Keratinocyte (primary cell): ENCODE data around the gene CORO2A. TPM values are rescaled to one million over a fixed set of nuclear protein-coding genes. Genes with fewer than 3 reads are reported as not detected.

ENCODE experiments used
- DNase-seq: peaks from one replicate; pipeline ENCODE4 v3.0.0-alpha.2; 2011; ENCODE audit warnings: low read depth, missing footprints, low spot score
- FAIRE-seq: peaks from 2 replicates; lab custom pipeline; 2011; peaks lifted over from hg19 to GRCh38; lab: Jason Lieb, UNC
- H2AFZ ChIP-seq: 2 replicates; pipeline ENCODE4 v1.6.0; 2012; ENCODE audit warnings: low read length, control low read depth, inconsistent platforms; ENCODE audit not compliant: control insufficient read depth
- H3K27ac ChIP-seq: 2 replicates; pipeline ENCODE4 v1.5.1; 2011; ENCODE audit warnings: low read length; ENCODE audit not compliant: control insufficient read depth, insufficient read depth
- H3K27me3 ChIP-seq: 3 replicates; pipeline ENCODE4 v1.6.0; 2011; ENCODE audit warnings: low read length; ENCODE audit not compliant: control insufficient read depth, insufficient read depth; ENCODE audit errors: extremely low read depth
- H3K36me3 ChIP-seq, 2 experiments: 2 replicates in 1 of 2; 3 replicates in 1 of 2; pipeline ENCODE4 v1.5.1; 2011; ENCODE audit warnings: low read length in 2 of 2, mild to moderate bottlenecking in 1 of 2; ENCODE audit not compliant: control insufficient read depth in 2 of 2, insufficient read depth in 2 of 2; ENCODE audit errors: extremely low read depth in 1 of 2
- H3K4me1 ChIP-seq: 3 replicates; pipeline ENCODE4 v1.5.1; 2011; ENCODE audit warnings: low read length; ENCODE audit not compliant: control insufficient read depth, insufficient read depth; ENCODE audit errors: extremely low read depth
- H3K4me2 ChIP-seq: 3 replicates; pipeline ENCODE4 v1.6.0; 2011; ENCODE audit warnings: low read depth, low read length; ENCODE audit not compliant: control insufficient read depth, insufficient read depth; ENCODE audit errors: extremely low read depth
- H3K4me3 ChIP-seq, 3 experiments: fragments of 200-600 bp in 1 of 3; sonication (generic) in 1 of 3; 2 replicates in 2 of 3; 3 replicates in 1 of 3; pipeline ENCODE4 v1.5.1; 2011 to 2016; ENCODE audit warnings: low read length in 3 of 3, mild to moderate bottlenecking in 3 of 3, control low read depth in 2 of 3, inconsistent platforms in 1 of 3, low read depth in 1 of 3, mixed read lengths in 1 of 3, mixed run types in 1 of 3, moderate library complexity in 1 of 3; ENCODE audit not compliant: control insufficient read depth in 2 of 3, insufficient read depth in 2 of 3; ENCODE audit errors: extremely low read depth in 1 of 3
- H3K79me2 ChIP-seq: 2 replicates; pipeline ENCODE4 v1.6.0; 2012; ENCODE audit warnings: low read length; ENCODE audit not compliant: control insufficient read depth, insufficient read depth
- H3K9ac ChIP-seq: 3 replicates; pipeline ENCODE4 v1.6.0; 2011; ENCODE audit warnings: low read length; ENCODE audit not compliant: control insufficient read depth, insufficient read depth; ENCODE audit errors: extremely low read depth
- H3K9me1 ChIP-seq: 3 replicates; pipeline ENCODE4 v1.6.0; 2011; ENCODE audit warnings: low read length; ENCODE audit not compliant: control insufficient read depth, insufficient read depth; ENCODE audit errors: extremely low read depth
- H3K9me3 ChIP-seq: 2 replicates; pipeline ENCODE4 v1.5.1; 2012; ENCODE audit warnings: low read depth, low read length; ENCODE audit not compliant: control insufficient read depth
- H4K20me1 ChIP-seq: 3 replicates; pipeline ENCODE4 v1.6.0; 2011; ENCODE audit warnings: low read length; ENCODE audit not compliant: control insufficient read depth, insufficient read depth; ENCODE audit errors: extremely low read depth
- EZH2 ChIP-seq: IDR thresholded peaks from one replicate; pipeline ENCODE4 v1.6.1; 2012; ENCODE audit warnings: inconsistent platforms, mild to moderate bottlenecking, low read length, moderate library complexity
- dilution Hi-C: fragments of 300-500 bp; cut with MboI; formaldehyde crosslinking; loops from one replicate; pipeline ENCODE4 v1.7.0; 2020; ENCODE audit warnings: low sequenced_read_pairs; ENCODE audit not compliant: extremely low pct_ligation_motif_present
- polyA plus RNA-seq, 5 experiments: library from polyadenylated mRNA; depleted of rRNA in 3 of 5; stranded (reverse) in 3 of 5; stranded (forward) in 1 of 5; unstranded in 1 of 5; fragments of >200 nt; gene quantifications; 1 replicate in 1 of 5; 2 replicates in 3 of 5; 3 replicates in 1 of 5; pipeline versions ENCODE4 v1.2.1 to v1.2.3, GENCODE V29; 2011 to 2012; ENCODE audit warnings: missing spikeins in 2 of 5, low read depth in 1 of 5, low replicate concordance in 1 of 5
- TF ChIP-seq, protein P1 (sequence below), 3 experiments: IDR thresholded peaks in 1 of 3; conservative IDR thresholded peaks in 1 of 3; optimal IDR thresholded peaks in 1 of 3; 2 replicates in 2 of 3; 3 replicates in 1 of 3; pipeline versions ENCODE3 to v1.5.1; 2011; ENCODE audit warnings: low read length in 3 of 3, mild to moderate bottlenecking in 3 of 3, moderate library complexity in 2 of 3, control low read depth in 1 of 3, inconsistent platforms in 1 of 3; ENCODE audit not compliant: insufficient read depth in 2 of 3; ENCODE audit errors: extremely low read depth in 1 of 3

Gene CORO2A
- polyA plus RNA-seq, 1 donor (not counting 4 experiments of a cell fraction or from before 2014, with no cell fraction given) = 31.7 TPM

DNA sequence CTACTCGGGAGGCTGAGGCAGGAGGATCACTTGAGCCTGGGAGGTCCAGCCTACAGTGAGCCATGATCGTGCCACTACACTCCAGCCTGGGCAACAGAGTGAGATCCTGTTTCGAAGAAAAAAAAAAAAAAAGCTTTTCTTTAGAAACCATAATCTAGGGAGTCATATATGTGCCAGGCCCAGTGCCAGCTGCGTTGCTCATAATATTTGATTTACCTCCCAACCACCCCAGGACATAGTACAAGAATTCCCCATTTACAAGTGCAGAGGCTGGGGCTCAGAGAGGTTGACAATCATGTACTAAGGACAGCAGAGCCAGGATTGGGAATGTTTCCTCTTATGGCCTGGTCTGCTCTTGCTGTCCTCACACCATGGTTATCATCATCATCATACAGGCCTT lies 48.4 kb downstream of the CORO2A start:
- Histone ChIP-seq H3K4me2 (no peak overlapping the region), H3K9me1 (no peaks in the 10 kb centered on the region), H3K4me3 (no peak overlapping the region), H3K9ac (no peak overlapping the region), H3K27ac (no peak overlapping the region), H3K9me3 (no peaks in the 10 kb centered on the region), H2AFZ (no peak overlapping the region), H4K20me1 (peaks cover 3% of the 10 kb centered on the region), H3K4me1 (peaks cover 45% of the 10 kb centered on the region), H3K79me2 (peaks cover 5% of the 10 kb centered on the region), H3K36me3 (peaks cover 0 to 13% of the 10 kb centered on the region in 2 experiments), H3K27me3 (no peaks in the 10 kb centered on the region)
- TF ChIP-seq, protein P1, sequence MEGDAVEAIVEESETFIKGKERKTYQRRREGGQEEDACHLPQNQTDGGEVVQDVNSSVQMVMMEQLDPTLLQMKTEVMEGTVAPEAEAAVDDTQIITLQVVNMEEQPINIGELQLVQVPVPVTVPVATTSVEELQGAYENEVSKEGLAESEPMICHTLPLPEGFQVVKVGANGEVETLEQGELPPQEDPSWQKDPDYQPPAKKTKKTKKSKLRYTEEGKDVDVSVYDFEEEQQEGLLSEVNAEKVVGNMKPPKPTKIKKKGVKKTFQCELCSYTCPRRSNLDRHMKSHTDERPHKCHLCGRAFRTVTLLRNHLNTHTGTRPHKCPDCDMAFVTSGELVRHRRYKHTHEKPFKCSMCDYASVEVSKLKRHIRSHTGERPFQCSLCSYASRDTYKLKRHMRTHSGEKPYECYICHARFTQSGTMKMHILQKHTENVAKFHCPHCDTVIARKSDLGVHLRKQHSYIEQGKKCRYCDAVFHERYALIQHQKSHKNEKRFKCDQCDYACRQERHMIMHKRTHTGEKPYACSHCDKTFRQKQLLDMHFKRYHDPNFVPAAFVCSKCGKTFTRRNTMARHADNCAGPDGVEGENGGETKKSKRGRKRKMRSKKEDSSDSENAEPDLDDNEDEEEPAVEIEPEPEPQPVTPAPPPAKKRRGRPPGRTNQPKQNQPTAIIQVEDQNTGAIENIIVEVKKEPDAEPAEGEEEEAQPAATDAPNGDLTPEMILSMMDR (optimal IDR thresholded peaks at IDR 0.05 in 1 of 3, IDR thresholded peaks at IDR 0.05 in 1 of 3, conservative IDR thresholded peaks at IDR 0.05 in 1 of 3; ENCODE audit: extremely low read depth in 1 of 3, insufficient read depth in 2 of 3, low read length in 3 of 3) = no peak
- TF ChIP-seq EZH2 = no peak
- dilution Hi-C loops = no loop called here
- no peak for DNase-seq
- FAIRE-seq = no peak

DNA sequence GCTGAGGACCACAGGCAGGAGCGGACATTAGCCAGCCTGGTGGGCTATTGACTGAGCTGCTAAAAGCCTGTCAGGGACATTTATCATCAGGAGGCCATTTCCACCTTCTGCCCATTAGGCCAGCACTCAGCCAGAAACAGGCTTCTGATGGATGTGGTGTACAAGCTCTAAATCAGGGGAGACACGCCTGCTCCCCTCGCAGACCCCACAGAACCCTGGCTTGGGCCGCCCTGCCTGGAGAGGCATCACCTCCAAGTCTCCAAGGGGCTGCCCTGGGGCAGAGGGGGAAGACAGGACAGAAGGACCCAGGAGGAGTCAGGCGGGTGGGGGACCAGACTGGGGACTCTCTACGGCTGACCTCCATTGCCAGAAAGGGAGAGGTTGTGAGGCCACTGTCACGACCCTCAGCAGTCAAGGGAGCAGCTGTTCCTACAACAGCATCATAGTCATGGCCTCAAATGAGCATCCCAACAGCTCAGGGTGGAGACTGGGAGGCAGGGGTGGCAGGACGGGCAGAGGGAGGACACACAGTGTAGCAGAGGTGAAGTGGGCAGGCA lies 49.4 kb downstream of the CORO2A start:
- Histone ChIP-seq H3K4me3 (no peak overlapping the region), H3K9me3 (no peaks in the 10 kb centered on the region), H3K9me1 (no peaks in the 10 kb centered on the region), H3K27ac (peak overlapping the region; percentile 24), H3K9ac (no peak overlapping the region), H3K36me3 (peaks cover 0 to 13% of the 10 kb centered on the region in 2 experiments), H2AFZ (no peak overlapping the region), H3K4me1 (peaks cover 45% of the 10 kb centered on the region), H3K79me2 (peaks cover 5% of the 10 kb centered on the region), H4K20me1 (peaks cover 3% of the 10 kb centered on the region), H3K4me2 (peak overlapping the region; percentile 33), H3K27me3 (no peaks in the 10 kb centered on the region)
- dilution Hi-C loops = no loop called here
- TF ChIP-seq EZH2 = no peak
- TF ChIP-seq, protein P1 (optimal IDR thresholded peaks at IDR 0.05 in 1 of 3, IDR thresholded peaks at IDR 0.05 in 1 of 3, conservative IDR thresholded peaks at IDR 0.05 in 1 of 3; ENCODE audit: extremely low read depth in 1 of 3, insufficient read depth in 2 of 3, low read length in 3 of 3) = no peak
- FAIRE-seq (no peak), DNase-seq (no peak)
